Psoas muscle (tissue), 8 donors: ENCODE results near the gene PAIP2B. TPM values are rescaled to one million over a fixed set of nuclear protein-coding genes. Genes with fewer than 3 reads are reported as not detected.
A peak's percentile ranks its signal among the peaks of the same experiment; 100 is the strongest.

Experiments used
- ATAC-seq, 4 donors: fragments of 200-7000 bp; cut with Tn5 transposase; one replicate each; pipeline ENCODE4 v1.9.1; 2020; ENCODE audit warnings: moderate library complexity in 3 of 4, mild to moderate bottlenecking in 2 of 4
- DNase-seq, 2 donors: peaks; one replicate each; pipeline ENCODE4 v3.0.0-alpha.2; 2020
- H3K27ac ChIP-seq: fragments of 200-600 bp; one replicate; pipeline ENCODE4 v1.8.0; 2022
- H3K27me3 ChIP-seq, 3 donors: fragments of 200-600 bp in 1 of 3; one replicate each; pipeline versions ENCODE4 v1.6.1 to v1.8.0; 2013 to 2022; ENCODE audit warnings: low read length in 2 of 3, mild to moderate bottlenecking in 2 of 3, moderate library complexity in 1 of 3; ENCODE audit not compliant: insufficient read depth in 3 of 3
- H3K36me3 ChIP-seq, 2 donors: fragments of 200-600 bp in 1 of 2; one replicate each; pipeline versions ENCODE4 v1.6.1 to v1.8.0; 2013 to 2022; ENCODE audit warnings: low read depth in 1 of 2, mild to moderate bottlenecking in 1 of 2, moderate library complexity in 1 of 2; ENCODE audit not compliant: insufficient read depth in 1 of 2
- H3K4me1 ChIP-seq: fragments of 200-600 bp; one replicate; pipeline ENCODE4 v1.8.0; 2022
- H3K4me3 ChIP-seq: fragments of 200-600 bp; one replicate; pipeline ENCODE4 v1.8.0; 2022; ENCODE audit warnings: mild to moderate bottlenecking
- H3K9me3 ChIP-seq: fragments of 200-600 bp; one replicate; pipeline ENCODE4 v1.8.0; 2022
- CTCF ChIP-seq: fragments of 200-600 bp; IDR thresholded peaks from one replicate; pipeline ENCODE4 v1.8.0; 2022; ENCODE audit warnings: antibody characterized with exemption
- WGBS, 3 donors: extraction: QIAGEN DNeasy Blood & Tissue Kit; methylation state at CpG; one replicate each; pipeline versions ENCODE4 v1.1.6 to v1.1.7; 2013; 5-methylcytosine and 5-hydroxymethylcytosine counted together
- intact Hi-C, 2 donors: fragments of 100-400 bp; cut with DNase I; formaldehyde crosslinking; loops; one replicate each; pipeline versions ENCODE4 v1.11.0 to v1.14.2; 2022
- polyA plus RNA-seq, 3 donors: library from polyadenylated mRNA; stranded (reverse); fragments of 200-250 nt; gene quantifications; one replicate each; pipeline ENCODE4 v1.2.3, GENCODE V29; 2013
- total RNA-seq, 4 donors: library from RNA; stranded (reverse); fragmentation: NEBNext Ultra II Directional in 2 of 4; extraction: Animal tissue kit (Norgen Biotek cat#: 25700) in 2 of 4; gene quantifications; one replicate each; pipeline versions ENCODE4 v1.2.1 to v1.2.4, GENCODE V29; 2021 to 2023
- donor health status: healthy with polysubstance abuse.
- donor health status: DM: no; HTN: no; CAD: no; lungs with moderate emphysema.
- donor health status: Bipolar disorder and iron deficiency.
- donor health status: healthy.
- donor health status: DM: yes; HTN: yes; CAD: no.
- donor health status: DM: no; HTN: no; CAD: no.
- donor health status: DM: no; HTN: no; CAD: no.
- donor health status: DM: yes; HTN: yes; CAD: no.

Gene PAIP2B
- total and polyA plus RNA-seq, 7 donors: 2.7 to 47.4 (median 14.0) TPM

GRCh38 chr2:71224935-71225334 lies 2.0 kb downstream of the PAIP2B start:
- Histone ChIP-seq H3K9me3 (no peaks in the 10 kb centered on the region), H3K4me1 (no peaks in the 10 kb centered on the region), H3K27me3 (no peaks in the 10 kb centered on the region), H3K4me3 (peak overlapping the region; percentile 90), H3K36me3 (no peaks in the 10 kb centered on the region), H3K27ac (peak overlapping the region; percentile 95)
- TF ChIP-seq CTCF: no peak
- DNase-seq: no peak
- ATAC-seq: no peak
- intact Hi-C loops: loop anchor here (1.0 to 5.0 kb wide), 5 partner anchors 52 to 287 kb away; partner anchors contain the start of gene ZNF638 (in 1 of the 2)

GRCh38 chr2:71224457-71224856 lies 2.4 kb downstream of the PAIP2B start:
- H3K4me3 ChIP-seq: no peak overlapping the region
- ATAC-seq (no peak), DNase-seq (no peak)
- H3K9me3 ChIP-seq: no peaks in the 10 kb centered on the region
- H3K27me3 ChIP-seq: no peaks in the 10 kb centered on the region
- H3K36me3 ChIP-seq: no peaks in the 10 kb centered on the region
- no peak for TF ChIP-seq CTCF
- intact Hi-C loops: loop anchor here (1.0 to 5.0 kb wide), 4 partner anchors 53 to 288 kb away; partner anchors contain the start of gene ZNF638 (in 1 of the 2)
- H3K4me1 ChIP-seq: no peaks in the 10 kb centered on the region
- 10 to 40% (median 32%) methylated on average over 1 of the region's 1 CpG for WGBS, 3 donors
- peak overlapping the region; percentile 95 for H3K27ac ChIP-seq

- Histone ChIP-seq H3K36me3 (no peaks in the 10 kb centered on the region), H3K27me3 (no peaks in the 10 kb centered on the region), H3K4me3 (no peak overlapping the region), H3K4me1 (no peaks in the 10 kb centered on the region), H3K27ac (peak overlapping the region; percentile 95), H3K9me3 (no peaks in the 10 kb centered on the region)
- ATAC-seq (peak; percentile 47 to 64 (median 57)), DNase-seq (peak; percentile 49 to 83)
- peak; percentile 77 for TF ChIP-seq CTCF
- 6 to 11% (median 10%) methylated on average over 3 of the region's 3 CpGs for WGBS, 3 donors
- intact Hi-C loops: loop anchor here (1.0 to 5.0 kb wide), 4 partner anchors 53 to 288 kb away; partner anchors contain the start of gene ZNF638 (in 1 of the 2)
These were observed 3.1 kb downstream of the PAIP2B start for GRCh38 chr2:71223767-71224333.

GRCh38 chr2:71220743-71221142 lies 6.2 kb downstream of the PAIP2B start:
- DNase-seq (no peak), ATAC-seq (no peak)
- Histone ChIP-seq H3K27ac (no peak overlapping the region), H3K36me3 (no peaks in the 10 kb centered on the region), H3K9me3 (no peaks in the 10 kb centered on the region), H3K27me3 (no peaks in the 10 kb centered on the region), H3K4me1 (peaks cover 7% of the 10 kb centered on the region), H3K4me3 (no peak overlapping the region)
- WGBS, 3 donors: 91 to 96% (median 93%) methylated on average over 2 of the region's 2 CpGs
- no peak for TF ChIP-seq CTCF
- intact Hi-C loops: loop anchor here in 1 of 2 donors (5.0 kb wide), 2 partner anchors 112 to 292 kb away; partner anchors contain the start of gene ZNF638

GRCh38 chr2:71216501-71216900 lies 10.4 kb downstream of the PAIP2B start:
- no peak for TF ChIP-seq CTCF
- Histone ChIP-seq H3K4me3 (no peak overlapping the region), H3K36me3 (no peaks in the 10 kb centered on the region), H3K27me3 (no peaks in the 10 kb centered on the region), H3K27ac (no peak overlapping the region), H3K4me1 (peaks cover 10% of the 10 kb centered on the region), H3K9me3 (no peaks in the 10 kb centered on the region)
- 83 to 96% (median 94%) methylated on average over 1 of the region's 1 CpG for WGBS, 3 donors
- ATAC-seq: peak in 2 of 4 donors; percentile 36 to 52
- intact Hi-C loops: no loop called here
- DNase-seq: no peak
